HEK293 (cell line): Measurements from ENCODE around the gene GSPT1.

ENCODE experiments used
- EGR2 ChIP-seq: fragments of 450-650 bp; formaldehyde crosslinking; IDR thresholded peaks from 2 replicates; pipeline ENCODE4 v1.5.1; 2016; ENCODE audit warnings: low read depth, missing biosample characterization, missing genetic modification characterization
- ELK4 ChIP-seq: IDR thresholded peaks from 2 replicates; pipeline ENCODE4 v1.6.1; 2011; ENCODE audit warnings: mild to moderate bottlenecking, low read depth, low read length, borderline replicate concordance
- FEZF1 ChIP-seq: fragments of 450-650 bp; formaldehyde crosslinking; IDR thresholded peaks from 2 replicates; pipeline ENCODE4 v1.5.1; 2016; ENCODE audit warnings: missing biosample characterization, missing genetic modification characterization
- KLF1 ChIP-seq: fragments of 450-650 bp; formaldehyde crosslinking; IDR thresholded peaks from 2 replicates; pipeline ENCODE4 v1.5.1; 2016; ENCODE audit warnings: missing biosample characterization, missing genetic modification characterization
- KLF10 ChIP-seq: fragments of 450-650 bp; IDR thresholded peaks from 2 replicates; pipeline ENCODE4 v1.5.1; 2018; ENCODE audit warnings: missing biosample characterization, mild to moderate bottlenecking, missing genetic modification characterization
- KLF8 ChIP-seq: fragments of 450-650 bp; formaldehyde crosslinking; IDR thresholded peaks from 2 replicates; pipeline ENCODE4 v1.5.1; 2016; ENCODE audit warnings: missing biosample characterization, missing genetic modification characterization
- PATZ1 ChIP-seq: fragments of 450-650 bp; formaldehyde crosslinking; IDR thresholded peaks from 2 replicates; pipeline ENCODE4 v1.5.1; 2016; ENCODE audit warnings: missing biosample characterization, missing genetic modification characterization
- PRDM1 ChIP-seq: fragments of 450-650 bp; formaldehyde crosslinking; IDR thresholded peaks from 2 replicates; pipeline ENCODE4; 2016; ENCODE audit warnings: missing biosample characterization, missing genetic modification characterization
- PRDM6 ChIP-seq: fragments of 450-650 bp; formaldehyde crosslinking; IDR thresholded peaks from 2 replicates; pipeline ENCODE4 v1.5.1; 2017; ENCODE audit warnings: missing biosample characterization, missing genetic modification characterization
- SCRT2 ChIP-seq: fragments of 450-650 bp; formaldehyde crosslinking; IDR thresholded peaks from 2 replicates; pipeline ENCODE4 v1.5.1; 2016; ENCODE audit warnings: missing biosample characterization, missing genetic modification characterization
- TCF7L2 ChIP-seq: IDR thresholded peaks from 2 replicates; pipeline ENCODE4 v1.6.1; 2011; ENCODE audit warnings: low read depth, mild to moderate bottlenecking, inconsistent platforms, low read length, moderate library complexity, borderline replicate concordance
- TSHZ1 ChIP-seq: fragments of 450-650 bp; formaldehyde crosslinking; IDR thresholded peaks from 2 replicates; pipeline ENCODE4 v1.5.1; 2016; ENCODE audit warnings: missing biosample characterization, missing genetic modification characterization, borderline replicate concordance
- ZBTB17 ChIP-seq: fragments of 450-650 bp; formaldehyde crosslinking; IDR thresholded peaks from 2 replicates; pipeline ENCODE4 v1.5.1; 2016; ENCODE audit warnings: missing biosample characterization, missing genetic modification characterization
- ZBTB20 ChIP-seq: fragments of 450-650 bp; formaldehyde crosslinking; IDR thresholded peaks from 2 replicates; pipeline ENCODE4 v1.5.1; 2016; ENCODE audit warnings: missing biosample characterization, missing genetic modification characterization
- ZIC2 ChIP-seq: fragments of 450-650 bp; formaldehyde crosslinking; IDR thresholded peaks from 2 replicates; pipeline ENCODE4 v1.5.1; 2016; ENCODE audit warnings: missing biosample characterization, missing genetic modification characterization
- ZNF2 ChIP-seq: fragments of 450-650 bp; formaldehyde crosslinking; IDR thresholded peaks from 2 replicates; pipeline ENCODE4 v1.5.1; 2016; ENCODE audit warnings: missing biosample characterization, missing genetic modification characterization
- ZNF214 ChIP-seq: fragments of 450-650 bp; formaldehyde crosslinking; IDR thresholded peaks from 2 replicates; pipeline ENCODE4 v1.5.1; 2017; ENCODE audit warnings: missing biosample characterization, mild to moderate bottlenecking, missing genetic modification characterization, borderline replicate concordance
- ZNF292 ChIP-seq: fragments of 450-650 bp; formaldehyde crosslinking; IDR thresholded peaks from 2 replicates; pipeline ENCODE4 v1.5.1; 2016; ENCODE audit warnings: low read depth, missing biosample characterization, missing genetic modification characterization, borderline replicate concordance
- ZNF324 ChIP-seq: fragments of 450-650 bp; formaldehyde crosslinking; IDR thresholded peaks from 2 replicates; pipeline ENCODE4 v1.5.1; 2016; ENCODE audit warnings: missing biosample characterization, missing genetic modification characterization
- ZNF335 ChIP-seq: fragments of 450-650 bp; formaldehyde crosslinking; conservative IDR thresholded peaks from 2 replicates; pipeline ENCODE4 v1.5.1; 2016; ENCODE audit warnings: missing biosample characterization, missing genetic modification characterization
- ZNF37A ChIP-seq: fragments of 450-650 bp; IDR thresholded peaks from 2 replicates; pipeline ENCODE4 v1.5.1; 2018; ENCODE audit warnings: missing biosample characterization, missing genetic modification characterization
- ZNF48 ChIP-seq: fragments of 450-650 bp; formaldehyde crosslinking; IDR thresholded peaks from 2 replicates; pipeline ENCODE4 v1.5.1; 2016; ENCODE audit warnings: missing biosample characterization, missing genetic modification characterization
- ZNF488 ChIP-seq: fragments of 450-650 bp; formaldehyde crosslinking; IDR thresholded peaks from 2 replicates; pipeline ENCODE4 v1.5.1; 2016; ENCODE audit warnings: missing biosample characterization, missing genetic modification characterization
- ZNF561 ChIP-seq: fragments of 450-650 bp; IDR thresholded peaks from 2 replicates; pipeline ENCODE4 v1.5.1; 2018; ENCODE audit warnings: missing biosample characterization, missing genetic modification characterization, borderline replicate concordance
- ZNF626 ChIP-seq: fragments of 450-650 bp; sonication (Bioruptor Pico); formaldehyde crosslinking; IDR thresholded peaks from 2 replicates; pipeline ENCODE4 v1.5.1; 2018; ENCODE audit warnings: missing biosample characterization, missing genetic modification characterization, inconsistent platforms
- ZNF660 ChIP-seq: fragments of 450-650 bp; IDR thresholded peaks from 2 replicates; pipeline ENCODE4 v1.5.1; 2018; ENCODE audit warnings: missing biosample characterization, mild to moderate bottlenecking, missing genetic modification characterization
- ZNF677 ChIP-seq: fragments of 450-650 bp; IDR thresholded peaks from 2 replicates; pipeline ENCODE4 v1.5.0; 2018; ENCODE audit warnings: missing biosample characterization, mild to moderate bottlenecking, missing genetic modification characterization, moderate library complexity
- ZNF692 ChIP-seq: fragments of 450-650 bp; formaldehyde crosslinking; IDR thresholded peaks from 2 replicates; pipeline ENCODE4 v1.5.1; 2016; ENCODE audit warnings: missing biosample characterization, missing genetic modification characterization
- ZNF843 ChIP-seq: fragments of 450-650 bp; formaldehyde crosslinking; IDR thresholded peaks from 2 replicates; pipeline ENCODE4 v1.5.1; 2016; ENCODE audit warnings: missing biosample characterization, missing genetic modification characterization

GSPT1 gene

GRCh38 chr16:11914210-11915113, 1.3 kb downstream of the GSPT1 start (continued):
- no peak for TF ChIP-seq ZNF488 (tag by site-specific recombination)
- TF ChIP-seq PRDM6 (tag by site-specific recombination): no peak
- TF ChIP-seq ZNF214 (tag by site-specific recombination): no peak
- peak; percentile 75 for TF ChIP-seq ZBTB17
- peak; percentile 74 for TF ChIP-seq PRDM1
- TF ChIP-seq FEZF1 (tag by site-specific recombination): no peak
- TF ChIP-seq KLF1 (tag by site-specific recombination): peak; percentile 15; the same call in 1 of the 2 replicates
- no peak for TF ChIP-seq ZNF843 (tag by site-specific recombination)
- TF ChIP-seq ZNF292 (tag by site-specific recombination): no peak
- no peak for TF ChIP-seq ZIC2 (tag by site-specific recombination)
- TF ChIP-seq ZNF335: peak; percentile 66
- no peak for TF ChIP-seq TSHZ1 (tag by site-specific recombination)
- peak; percentile 76; the same call in 1 of the 2 replicates for TF ChIP-seq ZNF660
- TF ChIP-seq TCF7L2: no peak
- peak; percentile 54 for TF ChIP-seq ZBTB20
- TF ChIP-seq KLF10: no peak
- no peak for TF ChIP-seq SCRT2 (tag by site-specific recombination)
- TF ChIP-seq ELK4: no peak
- peak; percentile 54; the same call in 1 of the 2 replicates for TF ChIP-seq ZNF561
- TF ChIP-seq ZNF626 (tag by site-specific recombination): no peak
- TF ChIP-seq ZNF324 (tag by site-specific recombination): no peak
- peak; percentile 87 for TF ChIP-seq PATZ1 (tag by site-specific recombination)
- peak; percentile 38; the same call in 1 of the 2 replicates for TF ChIP-seq KLF8 (tag by site-specific recombination)
- no peak for TF ChIP-seq ZNF677 (tag by site-specific recombination)
- TF ChIP-seq EGR2 (tag by site-specific recombination): peak; percentile 9; the same call in 1 of the 2 replicates
- peak; percentile 48; the same call in 1 of the 2 replicates for TF ChIP-seq ZNF692 (tag by site-specific recombination)
- TF ChIP-seq ZNF48 (tag by site-specific recombination): no peak
- TF ChIP-seq ZNF37A (tag by site-specific recombination): no peak
- peak; percentile 71 for TF ChIP-seq ZNF2 (tag by site-specific recombination)
